Activated CD8-positive, alpha-beta memory T cell treated with anti-CD3 and anti-CD28 coated beads, Interleukin-2, amount 50 U/mL, for 1 hour (primary cell): ENCODE data around the gene SPATA31C1.
"Not testable (repeated sequence)": the region's sequence is repeated elsewhere in the genome, so short reads cannot be mapped to it uniquely, and the experiment has no call there.

Experiments used
- DNase-seq: peaks from one replicate; pipeline ENCODE4 v3.0.0-alpha.2; 2020; ENCODE audit errors: extremely low read depth

SPATA31C1 gene

GRCh38 chr9:87886933-87887505, 30.7 kb upstream of the SPATA31C1 start:
- DNase-seq: no peak

- no peak for DNase-seq
These were observed 29.9 kb upstream of the SPATA31C1 start for GRCh38 chr9:87887661-87888480.

- DNase-seq: no peak
These were observed 29.3 kb upstream of the SPATA31C1 start for GRCh38 chr9:87888501-87888900.

- no peak for DNase-seq
These were observed 28.5 kb upstream of the SPATA31C1 start for GRCh38 chr9:87889065-87889881.

DNA sequence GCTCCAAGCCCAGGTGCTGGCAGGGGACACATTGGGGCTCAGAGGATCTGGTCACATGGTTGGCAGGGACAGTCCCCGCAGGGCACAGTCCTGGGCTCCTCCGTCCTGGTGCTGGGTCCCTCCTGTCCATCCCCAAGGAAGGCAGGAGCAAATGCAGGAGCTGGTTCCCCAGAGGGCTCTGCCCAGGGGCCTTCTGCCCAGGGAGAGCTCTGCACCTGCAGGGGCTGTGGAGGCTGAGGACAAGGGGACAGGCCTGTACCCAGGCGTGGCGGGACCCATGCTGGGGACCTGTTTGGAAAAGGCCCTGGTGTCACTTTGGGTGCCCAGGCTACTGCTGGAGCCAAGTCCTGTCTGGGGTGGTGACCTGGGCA, 27.9 kb upstream of the SPATA31C1 start:
- DNase-seq: no peak

DNA sequence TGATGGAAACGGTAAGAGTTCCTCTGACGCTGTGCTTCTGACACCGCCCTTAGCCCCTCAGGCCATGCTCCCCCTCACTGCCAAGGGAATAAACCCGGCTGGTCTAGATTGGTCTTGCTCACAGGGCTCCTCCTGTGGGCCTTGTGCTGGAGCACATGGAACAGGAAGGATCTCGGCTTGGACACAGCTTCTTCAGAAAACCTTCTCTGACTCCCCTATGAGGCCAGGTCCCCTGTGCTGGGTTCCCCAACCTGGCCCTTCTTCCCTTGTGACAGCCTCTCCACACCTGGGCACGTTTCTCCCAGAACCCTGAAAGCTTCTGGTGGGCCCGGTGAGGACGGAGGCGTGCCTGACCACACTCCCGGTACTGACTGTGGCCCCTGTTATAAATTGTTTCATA, 26.9 kb upstream of the SPATA31C1 start:
- DNase-seq: no peak

GRCh38 chr9:87891754-87892153, 26.0 kb upstream of the SPATA31C1 start:
- DNase-seq: no peak

DNA sequence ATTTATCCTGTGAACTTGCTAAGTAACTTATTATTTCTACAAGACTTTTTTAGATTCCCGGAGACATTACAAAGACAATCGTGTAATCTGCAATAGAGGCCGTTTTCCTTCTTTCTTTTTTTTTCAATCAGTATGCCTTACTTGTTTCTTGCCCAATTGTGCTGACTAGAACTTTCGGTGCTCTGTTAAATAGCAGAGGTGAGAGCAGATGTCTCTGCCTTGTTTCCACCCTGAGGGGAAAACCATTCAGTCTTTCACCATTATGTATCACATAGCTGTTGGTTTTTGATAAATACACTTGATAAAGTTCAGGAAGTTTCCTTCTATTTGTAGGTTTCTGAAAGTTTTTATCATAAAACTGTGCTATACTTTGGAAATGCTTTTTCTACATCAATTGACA, 24.8 kb upstream of the SPATA31C1 start:
- DNase-seq: no peak

- DNase-seq: no peak
These were observed 22.6 kb upstream of the SPATA31C1 start for GRCh38 chr9:87894998-87895625.

DNA sequence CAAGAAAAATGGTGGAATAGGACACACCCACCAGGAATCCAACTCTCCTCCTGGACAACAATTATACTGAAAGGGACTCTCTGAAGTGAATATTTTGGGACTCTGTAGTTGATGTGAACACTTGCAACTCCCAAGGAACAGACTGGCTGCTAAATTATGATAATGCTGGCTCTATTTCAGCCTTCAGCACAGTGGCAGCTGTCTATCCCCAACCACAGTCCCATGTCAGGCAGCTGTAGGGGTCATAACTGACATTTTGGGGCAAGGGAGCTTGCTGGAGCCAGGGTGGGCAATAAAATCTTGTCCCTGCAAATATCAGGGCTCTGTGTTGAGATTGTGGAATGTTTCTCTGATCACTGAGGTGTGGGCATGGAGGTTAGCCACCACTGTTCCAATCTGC, 20.9 kb upstream of the SPATA31C1 start:
- DNase-seq: no peak

- no peak for DNase-seq
These were observed 19.6 kb upstream of the SPATA31C1 start for GRCh38 chr9:87898151-87898550.

- DNase-seq: not testable (repeated sequence)
These were observed 15.4 kb upstream of the SPATA31C1 start for GRCh38 chr9:87902371-87902770.

DNA sequence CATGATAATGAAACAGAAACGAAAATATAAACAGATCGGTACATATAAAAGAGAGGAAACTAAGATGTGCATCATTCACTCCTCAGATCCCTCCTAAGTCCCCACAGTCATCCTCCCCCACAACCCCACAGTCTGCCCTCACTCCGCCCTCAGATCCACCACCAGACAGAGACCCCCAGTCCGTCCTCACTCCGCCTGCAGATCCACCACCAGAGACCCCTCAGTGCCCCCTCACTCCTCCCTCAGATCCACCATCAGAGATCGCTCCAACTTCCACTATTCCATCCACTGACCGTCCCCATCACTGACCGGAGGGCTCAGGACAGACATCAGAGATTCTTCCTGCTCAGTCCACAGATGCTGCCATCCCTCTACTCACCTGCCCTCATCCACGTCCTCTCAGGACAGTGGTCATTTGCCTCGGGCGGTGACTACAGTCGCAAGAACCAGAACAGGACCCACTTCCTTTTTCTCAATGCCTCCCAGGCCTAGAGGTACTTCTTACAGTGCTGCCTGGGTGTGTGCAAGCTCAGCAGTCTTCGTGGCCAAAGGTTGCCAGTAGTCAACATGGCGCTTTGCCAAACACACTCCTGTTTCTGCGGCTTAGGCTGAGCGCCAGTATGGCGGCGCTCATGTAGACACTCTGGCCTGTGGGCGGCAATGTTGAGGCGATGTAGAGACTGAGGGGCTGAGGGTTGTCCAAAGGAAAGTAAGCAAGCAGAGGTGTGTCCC, 8.3 kb upstream of the SPATA31C1 start:
- DNase-seq: no peak

DNA sequence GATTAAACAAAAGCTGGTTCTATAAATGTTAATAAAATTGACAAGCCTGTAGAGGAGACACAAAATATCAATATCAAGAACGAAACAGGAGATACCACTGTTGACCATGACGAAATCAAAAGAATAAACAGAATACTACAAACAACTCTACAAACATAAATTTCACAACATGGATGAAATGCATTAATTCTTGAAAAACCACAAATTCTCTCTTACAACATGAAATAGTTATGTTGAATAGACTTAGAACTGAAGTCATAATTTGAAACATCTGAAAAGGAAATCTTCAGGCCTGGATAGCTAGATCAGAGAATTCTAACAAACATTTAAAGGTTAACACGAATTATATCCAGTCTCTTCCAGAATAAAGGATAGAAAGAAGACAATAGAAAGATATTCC, 6.9 kb upstream of the SPATA31C1 start:
- no peak for DNase-seq

- DNase-seq: not testable (repeated sequence)
These were observed 1.3 kb downstream of the SPATA31C1 start for GRCh38 chr9:87919013-87919412.

GRCh38 chr9:87921561-87921960, 3.8 kb downstream of the SPATA31C1 start:
- not testable (repeated sequence) for DNase-seq

DNA sequence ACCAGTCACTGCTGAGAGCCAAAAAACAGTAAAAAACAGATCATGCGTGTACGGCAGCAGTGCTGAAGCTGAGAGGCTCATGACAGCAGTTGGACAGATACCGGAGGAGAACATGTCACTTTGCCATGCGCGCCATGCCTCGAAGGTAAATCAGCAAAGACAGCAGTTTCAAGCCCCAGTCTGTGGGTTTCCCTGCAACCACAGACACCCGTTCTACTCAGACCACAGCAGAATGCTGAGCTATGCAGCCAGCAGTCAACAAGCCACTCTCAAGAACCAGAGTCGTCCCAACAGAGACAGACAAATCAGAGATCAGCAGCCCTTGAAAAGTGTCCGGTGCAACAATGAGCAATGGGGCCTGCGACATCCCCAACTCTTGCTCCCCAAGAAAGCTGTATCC, 5.2 kb downstream of the SPATA31C1 start:
- DNase-seq: not testable (repeated sequence)

GRCh38 chr9:87924851-87925250, 7.1 kb downstream of the SPATA31C1 start:
- DNase-seq: not testable (repeated sequence)

GRCh38 chr9:87929152-87929551, 11.4 kb downstream of the SPATA31C1 start:
- DNase-seq: not testable (repeated sequence)

- DNase-seq: not testable (repeated sequence)
These were observed 16.7 kb downstream of the SPATA31C1 start for GRCh38 chr9:87934444-87934843.

DNA sequence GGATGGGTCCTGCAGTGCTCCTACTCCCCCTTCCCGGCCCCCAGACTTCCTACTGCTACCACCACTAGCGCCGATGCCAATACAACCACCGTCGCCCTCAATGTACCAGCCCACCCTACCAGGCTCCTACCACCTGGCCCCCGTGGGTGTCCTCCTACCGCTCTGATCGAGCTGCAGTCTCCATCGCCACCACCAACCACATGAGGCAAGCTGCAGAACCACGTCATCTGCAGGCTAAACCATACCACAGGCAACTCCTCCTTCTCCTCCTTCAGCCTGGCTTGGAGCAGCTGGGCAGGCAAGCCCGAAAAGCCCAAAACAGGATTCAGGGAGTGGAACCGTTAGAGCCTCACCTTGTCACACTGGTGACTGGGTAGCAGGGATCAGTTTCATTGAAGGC, 19.6 kb downstream of the SPATA31C1 start:
- DNase-seq: not testable (repeated sequence)
